22Rv1 (cell line): ENCODE measurements around the gene PRR30.

Experiments
- CTCF ChIP-seq: fragments of 450-650 bp; IDR thresholded peaks from 2 replicates; pipeline ENCODE4 v1.5.1; 2017; ENCODE audit warnings: mild to moderate bottlenecking
- ZFX ChIP-seq: fragments of 450-650 bp; IDR thresholded peaks from 2 replicates; pipeline ENCODE4 v1.6.1; 2017; ENCODE audit warnings: antibody characterized with exemption, borderline replicate concordance

GRCh38 chr2:27152102-27152795 is 13.0 kb upstream of the PRR30 start:
- peak; percentile 6; the same call in 1 of the 2 replicates for TF ChIP-seq CTCF
- TF ChIP-seq ZFX, result no peak
